ENCODE results near the gene CCL5. TPM values are rescaled to one million over a fixed set of nuclear protein-coding genes. Genes with fewer than 3 reads are reported as not detected.

Gene CCL5
- total RNA-seq, 1 donor from 2014 or later, result 0.60 TPM

DNA sequence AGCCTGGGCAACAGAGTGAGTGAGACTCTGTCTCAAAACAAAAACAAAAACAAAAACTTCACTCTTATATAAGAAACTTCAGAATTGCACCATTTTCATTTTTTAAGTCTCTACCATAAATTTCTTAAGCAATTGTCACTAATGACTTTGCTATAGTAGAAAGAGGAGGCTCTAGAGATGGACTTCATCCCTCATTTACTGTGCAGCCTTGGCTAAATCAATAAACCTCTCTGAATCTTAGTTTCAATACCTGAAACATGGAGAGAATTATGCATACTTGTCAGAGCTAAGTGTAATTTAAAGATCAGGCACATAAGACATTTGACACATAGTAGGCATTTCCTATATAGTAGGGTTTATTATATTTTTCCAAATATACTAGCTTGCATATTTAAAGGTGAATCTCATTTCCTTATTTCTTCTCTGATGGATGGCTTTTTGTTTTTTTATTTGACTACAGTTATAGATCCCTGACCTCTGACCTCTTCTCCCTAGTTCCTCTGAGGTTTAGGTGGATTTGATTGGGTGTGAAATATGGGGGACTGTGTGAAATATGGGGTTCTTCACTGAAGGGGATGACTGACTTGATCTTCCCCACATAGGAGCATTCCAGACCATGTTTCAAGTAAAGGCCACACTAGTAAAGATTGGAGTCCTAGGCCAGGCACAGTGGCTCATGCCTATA is 2.7 kb downstream of the CCL5 start:
- Histone ChIP-seq H3K4me3 (no peak overlapping the region), H3K36me3 (no peaks in the 10 kb centered on the region), H3K27ac (replicated peaks) (no peak overlapping the region), H3K4me1 (peaks cover 4% of the 10 kb centered on the region), H3K27me3 (ENCODE audit: low read depth) (peaks cover 3% of the 10 kb centered on the region), H3K9me3 (replicated peaks) (no peaks in the 10 kb centered on the region)
- DNase-seq, result no peak
- TF ChIP-seq, protein P1, sequence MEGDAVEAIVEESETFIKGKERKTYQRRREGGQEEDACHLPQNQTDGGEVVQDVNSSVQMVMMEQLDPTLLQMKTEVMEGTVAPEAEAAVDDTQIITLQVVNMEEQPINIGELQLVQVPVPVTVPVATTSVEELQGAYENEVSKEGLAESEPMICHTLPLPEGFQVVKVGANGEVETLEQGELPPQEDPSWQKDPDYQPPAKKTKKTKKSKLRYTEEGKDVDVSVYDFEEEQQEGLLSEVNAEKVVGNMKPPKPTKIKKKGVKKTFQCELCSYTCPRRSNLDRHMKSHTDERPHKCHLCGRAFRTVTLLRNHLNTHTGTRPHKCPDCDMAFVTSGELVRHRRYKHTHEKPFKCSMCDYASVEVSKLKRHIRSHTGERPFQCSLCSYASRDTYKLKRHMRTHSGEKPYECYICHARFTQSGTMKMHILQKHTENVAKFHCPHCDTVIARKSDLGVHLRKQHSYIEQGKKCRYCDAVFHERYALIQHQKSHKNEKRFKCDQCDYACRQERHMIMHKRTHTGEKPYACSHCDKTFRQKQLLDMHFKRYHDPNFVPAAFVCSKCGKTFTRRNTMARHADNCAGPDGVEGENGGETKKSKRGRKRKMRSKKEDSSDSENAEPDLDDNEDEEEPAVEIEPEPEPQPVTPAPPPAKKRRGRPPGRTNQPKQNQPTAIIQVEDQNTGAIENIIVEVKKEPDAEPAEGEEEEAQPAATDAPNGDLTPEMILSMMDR (IDR thresholded peaks at IDR 0.05; ENCODE audit: borderline replicate concordance), result no peak
- intact Hi-C loops (cut with micrococcal nuclease), result no loop called here

- Histone ChIP-seq H3K9me3 (replicated peaks) (no peaks in the 10 kb centered on the region), H3K4me1 (peaks cover 4% of the 10 kb centered on the region), H3K36me3 (no peaks in the 10 kb centered on the region), H3K27me3 (ENCODE audit: low read depth) (peaks cover 3% of the 10 kb centered on the region), H3K27ac (replicated peaks) (no peak overlapping the region), H3K4me3 (no peak overlapping the region)
- TF ChIP-seq, protein P1 (IDR thresholded peaks at IDR 0.05; ENCODE audit: borderline replicate concordance), result no peak
- intact Hi-C loops (cut with micrococcal nuclease), result no loop called here
- no peak for DNase-seq
Measured at GRCh38 chr17:35876534-35876933, 3.6 kb downstream of the CCL5 start.

- no peak for DNase-seq
- H3K9me3 ChIP-seq (replicated peaks), result no peaks in the 10 kb centered on the region
- H3K4me3 ChIP-seq, result no peak overlapping the region
- intact Hi-C loops (cut with micrococcal nuclease), result no loop called here
- no peak overlapping the region for H3K27ac ChIP-seq (replicated peaks)
- H3K4me1 ChIP-seq, result peaks cover 4% of the 10 kb centered on the region
- no peaks in the 10 kb centered on the region for H3K36me3 ChIP-seq
- H3K27me3 ChIP-seq (ENCODE audit: low read depth), result peaks cover 3% of the 10 kb centered on the region
- TF ChIP-seq, protein P1 (IDR thresholded peaks at IDR 0.05; ENCODE audit: borderline replicate concordance), result no peak
Measured at GRCh38 chr17:35875800-35876139, 4.4 kb downstream of the CCL5 start.

DNA sequence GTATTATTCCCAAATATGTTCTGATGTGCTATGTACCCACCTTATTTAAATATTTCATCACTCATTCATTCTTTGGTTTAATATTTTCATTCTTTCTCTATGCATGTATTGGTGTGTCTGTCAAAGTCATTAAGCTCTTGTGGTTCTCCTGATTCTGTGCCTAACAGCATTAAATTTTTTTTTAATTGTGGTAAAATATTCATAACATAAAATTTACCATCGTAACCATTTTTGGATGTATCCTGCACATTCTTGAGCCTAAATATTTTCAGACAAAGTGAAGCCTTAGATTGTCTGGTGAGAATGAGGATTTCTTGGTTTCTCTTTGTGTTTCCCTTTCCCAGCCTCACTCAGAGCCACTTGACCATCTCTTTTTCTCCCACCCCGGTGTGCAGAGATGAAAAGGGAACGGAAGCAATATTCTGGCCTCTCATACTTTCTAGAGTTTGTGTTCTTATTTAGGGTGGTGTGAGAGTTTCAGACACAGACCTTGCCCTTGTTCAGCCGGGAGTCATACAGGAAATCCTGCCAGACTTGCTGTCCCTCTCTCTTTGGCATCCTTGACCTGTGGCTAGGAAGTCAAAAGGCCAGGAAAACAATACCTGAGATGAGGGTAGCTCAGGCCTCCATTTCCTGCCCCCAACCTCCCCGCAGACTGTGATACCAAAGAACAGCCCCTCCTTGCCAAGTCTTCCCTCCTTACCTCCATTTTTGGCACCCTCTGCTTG is 4.9 kb downstream of the CCL5 start:
- peaks cover 4% of the 10 kb centered on the region for H3K4me1 ChIP-seq
- no peaks in the 10 kb centered on the region for H3K9me3 ChIP-seq (replicated peaks)
- H3K36me3 ChIP-seq, result no peaks in the 10 kb centered on the region
- no peak overlapping the region for H3K27ac ChIP-seq (replicated peaks)
- H3K27me3 ChIP-seq (ENCODE audit: low read depth), result peaks cover 3% of the 10 kb centered on the region
- TF ChIP-seq, protein P1 (IDR thresholded peaks at IDR 0.05; ENCODE audit: borderline replicate concordance), result no peak
- no peak overlapping the region for H3K4me3 ChIP-seq
- no peak for DNase-seq
- intact Hi-C loops (cut with micrococcal nuclease), result no loop called here

DNA sequence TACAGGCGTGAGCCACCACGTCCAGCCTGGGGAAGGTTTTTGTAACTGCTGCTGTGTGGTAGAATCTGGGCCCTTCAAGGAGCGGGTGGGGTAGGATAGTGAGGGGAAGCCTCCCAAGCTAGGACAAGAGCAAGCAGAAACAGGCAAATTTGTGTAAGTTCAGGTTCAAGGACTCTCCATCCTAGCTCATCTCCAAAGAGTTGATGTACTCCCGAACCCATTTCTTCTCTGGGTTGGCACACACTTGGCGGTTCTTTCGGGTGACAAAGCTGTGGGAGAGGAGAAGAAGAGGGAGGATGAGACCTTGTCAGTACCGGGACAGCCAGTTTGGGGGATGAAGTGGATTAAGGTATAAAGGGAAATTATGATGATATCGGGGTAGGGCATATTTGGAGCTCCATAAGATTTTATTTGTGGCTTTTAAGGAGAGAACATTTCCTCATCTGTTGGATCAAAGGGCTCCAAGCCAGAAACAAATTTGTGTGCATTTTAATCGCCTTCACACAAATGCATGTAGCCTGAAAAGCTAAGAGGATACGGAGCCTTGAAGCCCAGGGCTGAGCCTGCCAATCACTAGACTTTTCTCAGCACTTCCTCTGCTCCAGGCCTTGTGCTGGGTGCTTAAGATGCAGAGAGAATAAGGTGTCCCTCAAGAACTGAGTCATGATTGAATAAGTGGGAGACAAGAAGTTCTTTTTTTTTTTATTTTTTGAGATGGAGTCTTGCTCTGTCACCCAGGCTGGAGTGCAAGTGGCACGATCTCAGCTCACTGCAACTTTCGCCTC is 7.8 kb downstream of the CCL5 start:
- H3K27ac ChIP-seq (replicated peaks), result no peak overlapping the region
- TF ChIP-seq, protein P1 (IDR thresholded peaks at IDR 0.05; ENCODE audit: borderline replicate concordance), result no peak
- H3K36me3 ChIP-seq, result no peaks in the 10 kb centered on the region
- no peak overlapping the region for H3K4me3 ChIP-seq
- H3K4me1 ChIP-seq, result peaks cover 4% of the 10 kb centered on the region
- DNase-seq, result no peak
- peaks cover 3% of the 10 kb centered on the region for H3K27me3 ChIP-seq (ENCODE audit: low read depth)
- no peaks in the 10 kb centered on the region for H3K9me3 ChIP-seq (replicated peaks)
- intact Hi-C loops (cut with micrococcal nuclease), result no loop called here

Data from left ventricle myocardium inferior (tissue), 1 donor.